ENCODE data around the gene MAG. TPM values are rescaled to one million over a fixed set of nuclear protein-coding genes. Genes with fewer than 3 reads are reported as not detected.
A peak's percentile ranks its signal among the peaks of the same experiment; 100 is the strongest.

The MAG gene
- total and polyA plus RNA-seq, 9 of the 15 experiments (the other 6 are each of a cell fraction or from before 2014, with no cell fraction given) = 0.11 to 10.0 (median 1.6) TPM

DNA sequence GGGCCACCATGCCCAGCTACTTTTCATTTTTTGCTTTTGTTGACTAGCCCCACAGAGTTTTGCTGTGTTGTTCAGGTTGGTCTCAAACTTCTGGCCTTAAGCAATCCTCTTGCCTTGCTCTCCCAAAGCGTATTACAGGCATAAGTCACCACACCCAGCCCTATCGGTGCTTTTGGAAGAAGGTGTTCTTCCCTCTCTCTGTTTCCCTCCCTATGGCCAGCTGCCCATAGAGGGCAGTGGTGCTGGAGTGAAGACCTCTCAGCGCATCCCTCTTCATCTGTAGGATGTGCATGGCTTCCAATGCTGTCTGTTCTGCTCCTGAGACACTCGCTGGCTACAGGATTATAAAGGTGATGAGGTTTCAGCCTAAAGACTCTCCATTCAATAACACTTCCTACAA, 35.7 kb downstream of the MAG start (continued):
- TF ChIP-seq REST (IDR thresholded peaks at IDR 0.05; ENCODE audit: borderline replicate concordance) = peak; percentile 64
- no peak for TF ChIP-seq REST (CRISPR knock-in tag; IDR thresholded peaks at IDR 0.05; ENCODE audit: low read depth)
- peak; percentile 63 for TF ChIP-seq SMC3 (conservative IDR thresholded peaks at IDR 0.05; ENCODE audit: insufficient read depth, low read depth, low read length)
- 0 out of 2 replicates have a peak, but pooled peaks have one; percentile 21 for TF ChIP-seq EP300 (IDR thresholded peaks at IDR 0.05; ENCODE audit: low read length)
- TF ChIP-seq CREM (IDR thresholded peaks at IDR 0.05; ENCODE audit: low read depth) = 0 out of 2 replicates have a peak, but pooled peaks have one; percentile 25
- TF ChIP-seq MYC (IDR thresholded peaks at IDR 0.05; ENCODE audit: low read depth, low read length) = 0 out of 2 replicates have a peak, but pooled peaks have one; percentile 38
- TF ChIP-seq MYC (CRISPR knock-in tag; IDR thresholded peaks at IDR 0.05; ENCODE audit: borderline replicate concordance, low read depth) = no peak
- TF ChIP-seq, protein P1, sequence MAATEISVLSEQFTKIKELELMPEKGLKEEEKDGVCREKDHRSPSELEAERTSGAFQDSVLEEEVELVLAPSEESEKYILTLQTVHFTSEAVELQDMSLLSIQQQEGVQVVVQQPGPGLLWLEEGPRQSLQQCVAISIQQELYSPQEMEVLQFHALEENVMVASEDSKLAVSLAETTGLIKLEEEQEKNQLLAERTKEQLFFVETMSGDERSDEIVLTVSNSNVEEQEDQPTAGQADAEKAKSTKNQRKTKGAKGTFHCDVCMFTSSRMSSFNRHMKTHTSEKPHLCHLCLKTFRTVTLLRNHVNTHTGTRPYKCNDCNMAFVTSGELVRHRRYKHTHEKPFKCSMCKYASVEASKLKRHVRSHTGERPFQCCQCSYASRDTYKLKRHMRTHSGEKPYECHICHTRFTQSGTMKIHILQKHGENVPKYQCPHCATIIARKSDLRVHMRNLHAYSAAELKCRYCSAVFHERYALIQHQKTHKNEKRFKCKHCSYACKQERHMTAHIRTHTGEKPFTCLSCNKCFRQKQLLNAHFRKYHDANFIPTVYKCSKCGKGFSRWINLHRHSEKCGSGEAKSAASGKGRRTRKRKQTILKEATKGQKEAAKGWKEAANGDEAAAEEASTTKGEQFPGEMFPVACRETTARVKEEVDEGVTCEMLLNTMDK (IDR thresholded peaks at IDR 0.05; ENCODE audit: borderline replicate concordance, insufficient read depth, low read depth, low read length, poor library complexity, severe bottlenecking) = peak; percentile 34
- peak; percentile 22 to 69; a peak in 2 of 4 replicates for TF ChIP-seq RAD21 (CRISPR knock-in tag; conservative IDR thresholded peaks at IDR 0.05 in 1 of 2, IDR thresholded peaks at IDR 0.05 in 1 of 2)
- no peak for TF ChIP-seq MCM5 (IDR thresholded peaks at IDR 0.05; ENCODE audit: low read depth)
- TF ChIP-seq JUND (IDR thresholded peaks at IDR 0.05; ENCODE audit: borderline replicate concordance, low read depth, low read length) = peak; percentile 50; the same call in 1 of the 2 replicates
- no peak; the same call in 2 of the 3 replicates for TF ChIP-seq JUND (tag; IDR thresholded peaks at IDR 0.05; ENCODE audit: borderline replicate concordance, low read depth, low read length)
- peak in 1 of 2 experiments; percentile 16 for TF ChIP-seq E2F6 (IDR thresholded peaks at IDR 0.05; ENCODE audit: borderline replicate concordance in 1 of 2, extremely low read depth in 1 of 2, insufficient read depth in 1 of 2, insufficient read length in 1 of 2, low read depth in 1 of 2, low read length in 1 of 2, poor library complexity in 1 of 2, severe bottlenecking in 1 of 2)
- no peak for TF ChIP-seq RNF2 (IDR thresholded peaks at IDR 0.05)
- peak in 1 of 2 experiments; percentile 17; a peak in 1 of 4 replicates for TF ChIP-seq NRF1 (conservative IDR thresholded peaks at IDR 0.05 in 1 of 2, IDR thresholded peaks at IDR 0.05 in 1 of 2)
- no peak for TF ChIP-seq DPF2 (IDR thresholded peaks at IDR 0.05)
- TF ChIP-seq TBP (optimal IDR thresholded peaks at IDR 0.05; ENCODE audit: low read depth, low read length) = peak; percentile 73
- TF ChIP-seq MECOM (CRISPR knock-in tag; IDR thresholded peaks at IDR 0.05) = 0 out of 2 replicates have a peak, but pooled peaks have one; percentile 12

Measured in K562 (cell line).